Measurements from ENCODE around the gene HPSE2. TPM values are rescaled to one million over a fixed set of nuclear protein-coding genes. Genes with fewer than 3 reads are reported as not detected.

The HPSE2 gene
- total and polyA plus RNA-seq, 2 of the 8 experiments (the other 6 are each of a cell fraction or from before 2014, with no cell fraction given) = 0.41 to 0.58 TPM

GRCh38 chr10:98486421-98486820 lies 749.2 kb downstream of the HPSE2 start:
- Histone ChIP-seq H3K4ac (replicated peaks; ENCODE audit: insufficient read length, low read depth, low read length) (no peak overlapping the region), H3K9me3 (ENCODE audit: insufficient read depth in 2 of 2, low read depth in 1 of 2, low read length in 1 of 2) (peaks cover 3% of the 10 kb centered on the region in 2 experiments; a peak in 2 of 4 replicates), H4K8ac (ENCODE audit: extremely low read depth, insufficient read depth, low read length) (no peak overlapping the region), H2AK5ac (ENCODE audit: low read depth, low read length) (no peak overlapping the region), H2BK12ac (ENCODE audit: low read depth, low read length) (no peak overlapping the region), H3K4me2 (ENCODE audit: insufficient read depth in 1 of 2, low read depth in 2 of 2, low read length in 2 of 2) (no peak overlapping the region), H3K79me1 (ENCODE audit: low read depth, low read length) (no peaks in the 10 kb centered on the region), H3K4me3 (ENCODE audit: extremely low read depth in 1 of 4, insufficient read depth in 2 of 4, low read depth in 3 of 4, low read length in 4 of 4) (no peak overlapping the region), H3K27me3 (replicated peaks in 1 of 4; ENCODE audit: control insufficient read depth in 3 of 4, extremely low read depth in 1 of 4, insufficient read depth in 3 of 4, low read length in 3 of 4) (no peaks in the 10 kb centered on the region), H3K79me2 (ENCODE audit: control insufficient read depth in 1 of 2, insufficient read depth in 2 of 2, low read length in 2 of 2) (no peaks in the 10 kb centered on the region), H3K23ac (ENCODE audit: insufficient read length) (no peak overlapping the region), H2AFZ (ENCODE audit: low read length) (no peak overlapping the region), H4K91ac (replicated peaks; ENCODE audit: insufficient read length, low read length) (no peak overlapping the region), H3K36me3 (ENCODE audit: control insufficient read depth in 2 of 4, insufficient read depth in 4 of 4, low read length in 3 of 4) (no peaks in the 10 kb centered on the region), H3K56ac (replicated peaks; ENCODE audit: insufficient read length, low read depth, low read length) (no peak overlapping the region), H2BK120ac (replicated peaks; ENCODE audit: low read depth, low read length) (no peak overlapping the region), H2BK5ac (ENCODE audit: low read depth, low read length) (no peak overlapping the region), H3K14ac (ENCODE audit: insufficient read length) (no peak overlapping the region), H4K5ac (ENCODE audit: insufficient read length, low read depth, low read length) (no peak overlapping the region), H2BK20ac (ENCODE audit: low read length) (no peak overlapping the region), H3K23me2 (ENCODE audit: low read depth, low read length) (no peaks in the 10 kb centered on the region), H4K20me1 (replicated peaks in 1 of 2; ENCODE audit: control insufficient read depth in 1 of 2, insufficient read depth in 2 of 2, low read length in 2 of 2) (no peaks in the 10 kb centered on the region), H3K4me1 (replicated peaks in 1 of 4; ENCODE audit: control insufficient read depth in 3 of 4, insufficient read depth in 4 of 4, low read length in 3 of 4) (no peaks in the 10 kb centered on the region), H3K27ac (ENCODE audit: low read depth, low read length) (no peak overlapping the region), H2BK15ac (ENCODE audit: low read length) (no peak overlapping the region), H3K18ac (ENCODE audit: extremely low read depth, low read length) (no peak overlapping the region), H3K9ac (replicated peaks in 1 of 4; ENCODE audit: extremely low read depth in 1 of 4, low read depth in 3 of 4, low read length in 3 of 4) (no peak overlapping the region)
- FAIRE-seq = no peak
- ChIA-PET CTCF (ENCODE audit: partially characterized antibody) (no interaction called here), POLR2A (ENCODE audit: partially characterized antibody) (no interaction called here)
- DNase-seq (ENCODE audit: low read depth in 1 of 2, low spot score in 2 of 2) = no peak
- WGBS, 2 experiments (ENCODE audit: extremely low coverage in 1 of 2, insufficient coverage in 1 of 2, insufficient read length in 1 of 2, insufficient replicate concordance in 2 of 2, low coverage in 1 of 2, low lambda C conversion rate in 2 of 2, missing lambda C conversion rate in 1 of 2) = 90% methylated on average over 3 of the region's 3 CpGs; no CpG with 5 or more reads in 1 of the 2 experiments
- TF ChIP-seq SAP30 (IDR thresholded peaks at IDR 0.05; ENCODE audit: insufficient read depth, insufficient replicate concordance, low read length) = no peak
- no peak for TF ChIP-seq FOSL1 (IDR thresholded peaks at IDR 0.05; ENCODE audit: insufficient read depth, low read depth, low read length)
- TF ChIP-seq GTF2F1 (IDR thresholded peaks at IDR 0.05; ENCODE audit: borderline replicate concordance, low read depth, low read length) = no peak
- TF ChIP-seq ZNF274 (IDR thresholded peaks at IDR 0.05; ENCODE audit: borderline replicate concordance, extremely low read depth, low read length) = no peak
- TF ChIP-seq E2F6 (IDR thresholded peaks at IDR 0.05) = no peak
- no peak for TF ChIP-seq BACH1 (IDR thresholded peaks at IDR 0.05; ENCODE audit: low read length)
- TF ChIP-seq RFX5 (IDR thresholded peaks at IDR 0.05; ENCODE audit: borderline replicate concordance, low read depth, low read length) = no peak
- no peak for TF ChIP-seq MAX (IDR thresholded peaks at IDR 0.05)
- no peak for TF ChIP-seq MAFK (IDR thresholded peaks at IDR 0.05; ENCODE audit: low read depth, low read length)
- TF ChIP-seq USF2 (IDR thresholded peaks at IDR 0.05; ENCODE audit: low read length) = no peak
- no peak for TF ChIP-seq POLR2AphosphoS5 (IDR thresholded peaks at IDR 0.05; ENCODE audit: low read depth, low read length)
- TF ChIP-seq RXRA (IDR thresholded peaks at IDR 0.05; ENCODE audit: insufficient read depth, low read depth, low read length) = no peak

Measured in H1 (cell line).